Measurements from ENCODE around the gene CBFA2T2. TPM values are rescaled to one million over a fixed set of nuclear protein-coding genes. Genes with fewer than 3 reads are reported as not detected.

Gene CBFA2T2
- total and polyA plus RNA-seq, 8 donors: 2.9 to 29.9 (median 12.0) TPM

GRCh38 chr20:33537608-33538007 lies 47.7 kb downstream of the CBFA2T2 start:
- no peak overlapping the region for H3K27ac ChIP-seq
- no peak for TF ChIP-seq EP300 (IDR thresholded peaks at IDR 0.05)
- no peak for TF ChIP-seq POLR2A (IDR thresholded peaks at IDR 0.05)
- TF ChIP-seq POLR2AphosphoS5 (IDR thresholded peaks at IDR 0.05): no peak
- TF ChIP-seq CTCF (IDR thresholded peaks at IDR 0.05): no peak
- H3K9me3 ChIP-seq: no peaks in the 10 kb centered on the region
- H3K4me1 ChIP-seq: peaks cover 24 to 57% (median 41%) of the 10 kb centered on the region in 4 donors
- no peaks in the 10 kb centered on the region for H3K36me3 ChIP-seq
- H3K27me3 ChIP-seq: no peaks in the 10 kb centered on the region
- DNase-seq: no peak
- H3K4me3 ChIP-seq: no peak overlapping the region
- intact Hi-C loops (cut with DNase I; ENCODE audit: low total_unique reads): no loop called here
- 19 to 47% (median 28%) methylated on average over 2 of the region's 2 CpGs for WGBS, 5 donors

- Histone ChIP-seq H3K27me3 (no peaks in the 10 kb centered on the region), H3K4me1 (peaks cover 20 to 49% (median 37%) of the 10 kb centered on the region in 4 donors), H3K9me3 (no peaks in the 10 kb centered on the region), H3K4me3 (no peak overlapping the region), H3K36me3 (no peaks in the 10 kb centered on the region), H3K27ac (peak overlapping the region in 2 of 5 donors; percentile 7 to 45)
- intact Hi-C loops (cut with DNase I; ENCODE audit: low total_unique reads): no loop called here
- no peak for DNase-seq
- 20 to 62% (median 38%) methylated on average over 1 of the region's 1 CpG for WGBS, 5 donors
- TF ChIP-seq POLR2AphosphoS5 (IDR thresholded peaks at IDR 0.05): peak in 1 of 3 donors; percentile 31
- TF ChIP-seq POLR2A (IDR thresholded peaks at IDR 0.05): no peak
Observed at GRCh38 chr20:33539129-33539528, 49.2 kb downstream of the CBFA2T2 start.

DNA sequence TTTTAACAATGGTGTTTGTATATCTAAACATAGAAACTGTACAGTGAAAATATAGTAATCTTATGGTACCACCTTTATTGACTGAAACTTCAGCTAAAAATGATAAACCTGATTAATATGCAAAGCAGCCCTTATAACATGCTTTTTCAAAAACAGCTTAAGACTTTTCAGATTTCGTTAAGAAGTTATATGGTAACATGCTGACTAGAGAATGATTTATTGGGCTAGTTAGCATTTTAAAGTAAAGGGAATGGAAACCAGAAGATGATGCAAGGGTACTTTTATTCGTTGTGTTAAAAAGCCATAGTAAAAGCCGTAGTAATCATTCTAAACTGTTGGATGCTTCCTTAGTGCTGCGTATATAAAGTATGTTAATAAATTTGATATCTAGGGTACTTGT lies 50.5 kb downstream of the CBFA2T2 start:
- Histone ChIP-seq H3K27me3 (no peaks in the 10 kb centered on the region), H3K4me1 (peaks cover 20 to 53% (median 37%) of the 10 kb centered on the region in 4 donors), H3K27ac (no peak overlapping the region), H3K4me3 (no peak overlapping the region), H3K36me3 (no peaks in the 10 kb centered on the region), H3K9me3 (no peaks in the 10 kb centered on the region)
- DNase-seq: no peak
- no peak for TF ChIP-seq EP300 (IDR thresholded peaks at IDR 0.05)
- no peak for TF ChIP-seq POLR2AphosphoS5 (IDR thresholded peaks at IDR 0.05)
- TF ChIP-seq CTCF (IDR thresholded peaks at IDR 0.05): no peak
- TF ChIP-seq POLR2A (IDR thresholded peaks at IDR 0.05): no peak
- 77 to 82% (median 79%) methylated on average over 4 of the region's 4 CpGs for WGBS, 5 donors
- intact Hi-C loops (cut with DNase I; ENCODE audit: low total_unique reads): no loop called here

DNA sequence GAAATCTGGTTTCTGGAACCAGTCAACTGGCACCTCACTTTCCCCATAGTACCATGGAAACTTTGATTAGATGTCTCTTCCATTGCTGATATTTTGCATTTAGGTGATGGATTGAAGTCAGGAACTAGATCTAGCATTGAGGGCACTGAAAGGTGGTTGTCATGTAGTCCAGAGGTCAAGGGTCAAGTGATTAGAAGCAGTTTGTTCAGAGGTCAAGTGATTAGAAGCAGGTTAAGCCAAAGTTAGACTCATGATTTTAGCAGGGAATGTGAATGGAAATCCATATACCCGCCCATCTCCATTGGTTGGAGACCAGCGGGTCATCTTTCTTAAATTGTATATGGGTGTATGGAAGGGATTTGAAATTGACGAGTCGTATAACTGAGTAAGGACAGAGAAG lies 51.2 kb downstream of the CBFA2T2 start:
- no peak overlapping the region for H3K4me3 ChIP-seq
- H3K4me1 ChIP-seq: peaks cover 20 to 60% (median 40%) of the 10 kb centered on the region in 4 donors
- H3K27me3 ChIP-seq: no peaks in the 10 kb centered on the region
- intact Hi-C loops (cut with DNase I; ENCODE audit: low total_unique reads): no loop called here
- no peaks in the 10 kb centered on the region for H3K9me3 ChIP-seq
- no peak for DNase-seq
- TF ChIP-seq POLR2A (IDR thresholded peaks at IDR 0.05) (no peak), POLR2AphosphoS5 (IDR thresholded peaks at IDR 0.05) (no peak), EP300 (IDR thresholded peaks at IDR 0.05) (no peak), CTCF (IDR thresholded peaks at IDR 0.05) (no peak)
- H3K36me3 ChIP-seq: no peaks in the 10 kb centered on the region
- no peak overlapping the region for H3K27ac ChIP-seq
- 87 to 95% (median 95%) methylated on average over 4 of the region's 4 CpGs for WGBS, 5 donors

DNA sequence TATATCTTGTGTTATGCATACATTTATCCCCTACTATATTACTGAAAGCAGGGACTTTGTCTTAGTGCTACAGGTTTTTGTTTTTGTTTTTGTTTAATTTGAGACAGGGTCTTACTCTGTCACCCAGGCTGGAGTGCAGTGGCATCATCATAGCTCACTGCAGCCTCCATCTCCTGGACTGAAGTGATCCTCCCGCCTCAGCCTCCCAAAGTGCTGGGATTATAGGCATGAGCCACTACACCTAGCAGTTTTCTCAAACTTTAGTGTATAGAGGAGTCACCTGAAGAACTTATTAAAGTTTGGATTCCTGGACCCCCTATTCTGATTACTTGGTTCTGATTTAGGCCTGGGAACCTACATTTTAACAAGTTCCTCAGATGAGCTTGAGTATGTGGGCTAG lies 51.9 kb downstream of the CBFA2T2 start:
- intact Hi-C loops (cut with DNase I; ENCODE audit: low total_unique reads): no loop called here

More for the DNA sequence above, 51.9 kb downstream of the CBFA2T2 start:
- TF ChIP-seq EP300 (IDR thresholded peaks at IDR 0.05) (no peak), CTCF (IDR thresholded peaks at IDR 0.05) (no peak), POLR2AphosphoS5 (IDR thresholded peaks at IDR 0.05) (no peak), POLR2A (IDR thresholded peaks at IDR 0.05) (no peak)
- Histone ChIP-seq H3K36me3 (no peaks in the 10 kb centered on the region), H3K27ac (no peak overlapping the region), H3K4me1 (peaks cover 25 to 67% (median 47%) of the 10 kb centered on the region in 4 donors), H3K27me3 (no peaks in the 10 kb centered on the region), H3K9me3 (no peaks in the 10 kb centered on the region), H3K4me3 (no peak overlapping the region)
- WGBS, 5 donors: 96 to 100% (median 100%) methylated on average over 1 of the region's 1 CpG
- DNase-seq: no peak

Measured in stomach (tissue), 9 donors.